Stimulated activated CD8-positive, alpha-beta memory T cell treated with anti-CD3 and anti-CD28 coated beads, Interleukin-4, amount 100 ng/mL, for 4 hours (primary cell): Measurements from ENCODE around the gene NAT9.

ENCODE experiments used
- DNase-seq, 2 donors: peaks; one replicate each; pipeline ENCODE4 v3.0.0-alpha.2; 2020; ENCODE audit warnings: low read depth in 2 of 2, low spot score in 1 of 2

The NAT9 gene

GRCh38 chr17:74806334-74806733 is 30.2 kb upstream of the NAT9 start:
- DNase-seq, result no peak

- DNase-seq, result no peak
Observed at GRCh38 chr17:74805591-74805991, 29.4 kb upstream of the NAT9 start.

- DNase-seq, result no peak
Observed at GRCh38 chr17:74804683-74805082, 28.5 kb upstream of the NAT9 start.

- DNase-seq, result no peak
Observed at GRCh38 chr17:74803971-74804370, 27.8 kb upstream of the NAT9 start.

GRCh38 chr17:74803388-74803930 is 27.3 kb upstream of the NAT9 start:
- no peak for DNase-seq

GRCh38 chr17:74801896-74802295 is 25.8 kb upstream of the NAT9 start:
- DNase-seq, result no peak

GRCh38 chr17:74800531-74800930 is 24.4 kb upstream of the NAT9 start:
- no peak for DNase-seq

GRCh38 chr17:74799097-74799496 is 23.0 kb upstream of the NAT9 start:
- no peak for DNase-seq

- no peak for DNase-seq
Observed at GRCh38 chr17:74798239-74798707, 22.1 kb upstream of the NAT9 start.

- DNase-seq, result no peak
Observed at GRCh38 chr17:74797824-74798223, 21.7 kb upstream of the NAT9 start.

GRCh38 chr17:74796866-74797265 is 20.7 kb upstream of the NAT9 start:
- no peak for DNase-seq

- no peak for DNase-seq
Observed at GRCh38 chr17:74796211-74796610, 20.1 kb upstream of the NAT9 start.

- DNase-seq, result no peak
Observed at GRCh38 chr17:74795327-74796020, 19.3 kb upstream of the NAT9 start.

GRCh38 chr17:74792586-74793105 is 16.5 kb upstream of the NAT9 start:
- DNase-seq, result no peak

- no peak for DNase-seq
Observed at GRCh38 chr17:74790161-74791058, 14.3 kb upstream of the NAT9 start.

GRCh38 chr17:74786431-74787055 is 10.4 kb upstream of the NAT9 start:
- no peak for DNase-seq

GRCh38 chr17:74785981-74786360 is 9.8 kb upstream of the NAT9 start:
- DNase-seq, result no peak

GRCh38 chr17:74785096-74785980 is 9.2 kb upstream of the NAT9 start:
- DNase-seq, result no peak

GRCh38 chr17:74784125-74784810 is 8.1 kb upstream of the NAT9 start:
- DNase-seq, result no peak

GRCh38 chr17:74782571-74782970 is 6.4 kb upstream of the NAT9 start:
- DNase-seq, result no peak
